Forelimb muscle (tissue), 1 donor: ENCODE data around the gene ZNF646. TPM values are rescaled to one million over a fixed set of nuclear protein-coding genes. Genes with fewer than 3 reads are reported as not detected.

ENCODE experiments used
- DNase-seq: peaks from one replicate; pipeline ENCODE4 v3.0.0-alpha.2; 2013; ENCODE audit warnings: low read depth
- polyA plus RNA-seq: library from polyadenylated mRNA; unstranded; fragments of 120-200 nt; gene quantifications from one replicate; pipeline ENCODE4 v1.2.1, GENCODE V29; 2013; ENCODE audit not compliant: insufficient read length

The ZNF646 gene
- polyA plus RNA-seq, 1 donor, result 10.0 TPM

DNA sequence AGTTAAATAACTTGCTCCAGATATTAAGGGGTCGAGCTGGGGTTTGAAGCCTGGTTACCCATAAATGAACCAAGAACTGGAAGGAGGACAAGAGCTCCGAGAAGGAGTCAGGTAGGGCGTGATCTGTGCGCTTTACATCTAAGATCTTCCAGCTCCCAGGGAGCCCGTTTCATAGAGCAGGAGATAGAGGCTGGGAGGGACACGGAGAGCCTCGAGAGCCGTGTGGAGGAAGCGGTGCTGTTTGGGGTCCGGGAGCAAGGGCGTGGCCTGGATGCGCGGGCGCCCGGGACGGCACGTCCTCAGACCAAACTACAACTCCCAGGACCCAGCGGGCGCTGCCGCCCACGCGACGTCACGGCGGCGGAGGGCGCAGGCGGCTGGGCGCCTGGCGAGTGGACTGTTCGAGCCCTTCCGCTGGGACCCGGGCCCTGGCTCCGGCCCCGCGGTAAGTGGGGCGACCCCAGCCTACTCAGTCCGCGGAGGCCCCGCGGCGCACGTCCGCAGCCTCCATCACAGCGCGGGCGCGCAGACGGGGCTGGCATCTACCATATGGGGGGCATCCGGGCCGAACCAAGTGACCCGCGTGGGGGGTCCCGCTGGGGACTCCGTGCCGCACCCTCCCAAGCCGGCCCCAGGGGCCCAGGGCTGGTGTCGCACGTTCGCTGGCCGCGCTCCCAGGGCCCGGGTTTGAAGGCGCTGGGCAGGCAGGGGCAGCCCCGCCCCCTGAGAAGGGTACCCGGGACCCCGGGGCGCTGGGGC lies 34.0 kb downstream of the ZNF646 start, which contains the start of gene BCKDK:
Gene BCKDK, plus strand, starts transcription at position 352 of the 759 bp plus-strand sequence. CDS start 838 bp downstream, outside the sequence.
- DNase-seq, result no peak

DNA sequence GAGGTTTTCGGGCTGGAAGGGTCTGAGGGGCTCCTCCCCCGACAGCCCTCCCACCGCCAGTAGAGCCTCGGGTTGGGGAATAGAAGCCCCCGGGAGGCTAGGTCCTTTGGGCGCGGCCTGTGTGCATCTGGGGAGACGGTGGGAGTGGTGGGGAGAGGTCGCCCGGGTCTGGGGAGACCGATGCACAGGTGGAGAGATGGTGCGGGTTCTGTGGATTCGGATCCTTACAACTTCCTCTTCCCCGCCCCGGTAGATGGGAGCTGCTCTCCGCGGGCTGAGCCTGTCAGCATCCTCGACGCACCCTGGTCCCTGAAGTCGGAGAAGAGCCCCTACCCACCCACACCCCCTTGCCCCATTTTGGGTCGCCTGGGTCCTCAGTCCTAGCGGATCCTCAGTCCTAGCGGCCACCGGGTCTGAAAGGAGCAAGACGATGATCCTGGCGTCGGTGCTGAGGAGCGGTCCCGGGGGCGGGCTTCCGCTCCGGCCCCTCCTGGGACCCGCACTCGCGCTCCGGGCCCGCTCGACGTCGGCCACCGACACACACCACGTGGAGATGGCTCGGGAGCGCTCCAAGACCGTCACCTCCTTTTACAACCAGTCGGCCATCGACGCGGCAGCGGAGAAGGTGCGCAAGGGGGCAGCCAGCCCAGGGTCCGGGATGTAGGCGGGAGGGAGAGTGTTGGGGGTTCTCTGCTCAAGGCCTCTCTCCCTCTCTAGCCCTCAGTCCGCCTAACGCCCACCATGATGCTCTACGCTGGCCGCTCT lies 34.8 kb downstream of the ZNF646 start:
- no peak for DNase-seq

DNA sequence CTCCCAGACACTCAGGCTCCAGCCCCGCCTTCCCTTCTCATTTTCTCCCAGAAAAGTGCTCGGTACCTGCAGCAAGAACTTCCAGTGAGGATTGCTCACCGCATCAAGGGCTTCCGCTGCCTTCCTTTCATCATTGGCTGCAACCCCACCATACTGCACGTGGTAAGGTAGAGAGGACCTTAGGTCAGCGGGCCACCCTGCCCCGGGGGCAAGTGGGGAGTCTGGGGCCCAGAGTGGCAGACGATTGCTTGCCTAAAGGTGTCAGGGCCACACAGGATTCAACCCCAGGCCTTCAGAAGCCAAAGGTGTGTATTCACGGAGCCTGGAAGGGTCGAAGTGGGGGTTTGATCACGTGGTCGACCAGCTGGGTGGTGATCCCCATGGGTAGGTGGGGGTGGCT lies 35.4 kb downstream of the ZNF646 start:
- DNase-seq, result no peak

- no peak for DNase-seq
Measured at GRCh38 chr16:31110106-31111034, 36.1 kb downstream of the ZNF646 start.

DNA sequence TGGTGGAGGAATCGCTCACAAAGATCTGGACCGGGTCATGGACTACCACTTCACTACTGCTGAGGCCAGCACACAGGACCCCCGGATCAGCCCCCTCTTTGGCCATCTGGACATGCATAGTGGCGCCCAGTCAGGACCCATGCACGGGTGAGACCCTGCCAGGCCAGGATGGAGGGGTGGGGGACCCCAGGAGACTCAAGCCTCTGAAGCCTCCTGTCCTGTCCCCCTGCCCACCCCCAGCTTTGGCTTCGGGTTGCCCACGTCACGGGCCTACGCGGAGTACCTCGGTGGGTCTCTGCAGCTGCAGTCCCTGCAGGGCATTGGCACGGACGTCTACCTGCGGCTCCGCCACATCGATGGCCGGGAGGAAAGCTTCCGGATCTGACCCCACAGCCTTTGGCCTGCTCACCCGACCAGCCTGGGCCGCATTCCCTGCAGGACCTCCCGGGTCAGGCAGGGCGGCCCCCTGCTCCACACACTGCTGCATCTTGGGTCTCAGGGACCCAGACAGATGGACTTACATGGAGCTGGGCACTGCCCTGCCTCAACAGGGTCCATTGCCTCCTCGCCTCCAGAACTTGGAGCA lies 37.8 kb downstream of the ZNF646 start:
- DNase-seq, result no peak

DNA sequence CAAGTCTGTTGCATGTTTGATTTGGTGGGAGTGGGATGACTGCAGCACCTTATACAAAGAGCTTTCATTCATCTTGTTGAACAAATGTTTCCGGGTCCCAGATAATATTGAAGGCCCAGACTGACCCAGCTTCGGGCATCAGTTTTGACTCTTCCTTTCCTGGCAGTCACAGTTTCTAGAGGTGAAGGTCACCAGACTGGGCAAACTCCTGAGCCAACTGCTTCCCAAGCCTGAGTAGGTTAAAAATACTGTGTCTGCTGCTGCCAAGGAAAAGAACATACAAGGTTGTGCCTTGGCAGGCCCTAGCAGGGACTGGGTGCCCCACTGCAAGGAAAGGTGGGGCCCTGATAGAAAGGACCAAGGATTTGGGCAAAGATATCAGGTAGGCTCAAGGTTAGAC lies 38.5 kb downstream of the ZNF646 start:
- no peak for DNase-seq

- DNase-seq, result no peak
Measured at GRCh38 chr16:31113121-31114120, 39.2 kb downstream of the ZNF646 start.

- no peak for DNase-seq
Measured at GRCh38 chr16:31114468-31114867, 40.2 kb downstream of the ZNF646 start.

- peak; percentile 90 for DNase-seq
Measured at GRCh38 chr16:31117384-31118222, 43.4 kb downstream of the ZNF646 start, which contains the start of gene KAT8. KAT8 (plus strand) TSS chr16:31117664; CDS start chr16:31117682, 18 bp downstream.

DNA sequence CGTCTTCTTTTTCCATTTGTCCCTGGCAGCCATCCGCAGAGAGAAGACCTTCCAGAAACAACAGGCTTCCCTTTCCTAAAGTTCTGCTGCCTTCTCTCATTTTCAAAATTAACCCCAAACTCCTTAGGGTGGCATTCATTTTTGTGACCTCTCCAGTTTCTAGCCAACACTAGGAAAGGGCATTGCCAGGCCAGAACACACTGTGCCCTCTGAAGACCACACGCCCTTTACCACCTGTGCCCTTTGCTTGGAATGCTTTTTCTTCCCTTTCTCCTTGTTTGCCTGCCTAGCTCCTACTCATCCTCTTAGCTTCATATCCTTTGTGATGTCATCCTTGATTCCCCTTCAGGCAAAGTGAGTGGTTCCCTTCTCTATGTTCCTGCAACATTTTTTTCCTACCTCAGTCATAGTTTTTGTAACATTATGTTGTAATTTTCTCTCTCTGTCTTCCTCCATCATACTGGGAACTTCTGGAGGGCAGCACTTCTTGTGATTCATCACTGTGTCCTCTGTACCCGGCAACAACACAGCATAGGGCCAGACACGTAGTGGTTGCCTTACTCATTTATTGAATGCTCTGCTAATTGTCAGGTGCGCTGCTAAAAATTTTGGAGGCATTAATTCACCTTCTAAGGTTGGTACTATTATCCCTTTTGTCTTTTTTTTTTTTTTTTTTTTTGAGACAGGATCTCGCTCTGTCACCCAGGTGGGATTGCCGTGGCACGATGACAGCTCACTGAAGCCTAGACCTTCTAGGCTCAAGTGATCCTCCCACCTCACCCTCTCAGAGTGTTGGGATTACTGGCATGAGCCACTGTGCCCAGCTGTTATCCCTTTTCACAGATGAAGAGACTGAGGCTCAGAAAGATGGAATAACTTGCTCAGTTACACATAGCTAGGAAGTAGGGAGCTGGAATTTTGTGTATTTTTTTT lies 44.3 kb downstream of the ZNF646 start:
- no peak for DNase-seq

DNA sequence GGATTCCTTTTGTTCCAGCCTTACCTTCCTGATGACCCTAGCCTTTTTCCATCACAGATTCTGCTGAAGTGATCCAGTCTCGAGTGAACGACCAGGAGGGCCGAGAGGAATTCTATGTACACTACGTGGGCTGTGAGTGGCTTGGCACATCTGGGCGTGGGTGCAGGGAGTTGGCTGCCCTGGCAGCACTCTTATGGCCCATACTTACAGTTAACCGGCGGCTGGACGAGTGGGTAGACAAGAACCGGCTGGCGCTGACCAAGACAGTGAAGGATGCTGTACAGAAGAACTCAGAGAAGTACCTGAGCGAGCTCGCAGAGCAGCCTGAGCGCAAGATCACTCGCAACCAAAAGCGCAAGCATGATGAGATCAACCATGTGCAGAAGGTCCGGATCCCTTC lies 45.9 kb downstream of the ZNF646 start:
- no peak for DNase-seq

DNA sequence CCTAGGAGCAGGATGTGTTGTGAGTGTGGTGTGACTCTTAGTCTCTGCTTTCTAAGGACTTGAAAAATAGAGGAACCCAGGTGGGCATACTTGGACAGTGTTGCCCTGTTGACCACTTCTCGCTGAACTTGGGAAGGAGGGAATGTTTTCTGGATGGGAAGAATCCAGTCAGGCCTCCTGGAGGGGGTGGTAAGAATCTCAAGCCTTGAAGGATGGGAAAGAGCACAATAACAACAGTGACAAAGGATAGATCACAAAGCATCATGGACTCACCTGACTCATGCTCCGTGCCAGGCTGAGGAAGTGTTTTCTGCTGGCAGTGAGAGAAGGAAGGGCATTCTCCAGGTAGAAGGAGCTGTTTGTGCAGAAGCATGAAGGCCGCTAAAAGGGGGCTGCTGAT lies 51.6 kb downstream of the ZNF646 start:
- no peak for DNase-seq

- no peak for DNase-seq
Measured at GRCh38 chr16:31127182-31127581, 53.0 kb downstream of the ZNF646 start.

- no peak for DNase-seq
Measured at GRCh38 chr16:31128711-31129567, 54.7 kb downstream of the ZNF646 start.

DNA sequence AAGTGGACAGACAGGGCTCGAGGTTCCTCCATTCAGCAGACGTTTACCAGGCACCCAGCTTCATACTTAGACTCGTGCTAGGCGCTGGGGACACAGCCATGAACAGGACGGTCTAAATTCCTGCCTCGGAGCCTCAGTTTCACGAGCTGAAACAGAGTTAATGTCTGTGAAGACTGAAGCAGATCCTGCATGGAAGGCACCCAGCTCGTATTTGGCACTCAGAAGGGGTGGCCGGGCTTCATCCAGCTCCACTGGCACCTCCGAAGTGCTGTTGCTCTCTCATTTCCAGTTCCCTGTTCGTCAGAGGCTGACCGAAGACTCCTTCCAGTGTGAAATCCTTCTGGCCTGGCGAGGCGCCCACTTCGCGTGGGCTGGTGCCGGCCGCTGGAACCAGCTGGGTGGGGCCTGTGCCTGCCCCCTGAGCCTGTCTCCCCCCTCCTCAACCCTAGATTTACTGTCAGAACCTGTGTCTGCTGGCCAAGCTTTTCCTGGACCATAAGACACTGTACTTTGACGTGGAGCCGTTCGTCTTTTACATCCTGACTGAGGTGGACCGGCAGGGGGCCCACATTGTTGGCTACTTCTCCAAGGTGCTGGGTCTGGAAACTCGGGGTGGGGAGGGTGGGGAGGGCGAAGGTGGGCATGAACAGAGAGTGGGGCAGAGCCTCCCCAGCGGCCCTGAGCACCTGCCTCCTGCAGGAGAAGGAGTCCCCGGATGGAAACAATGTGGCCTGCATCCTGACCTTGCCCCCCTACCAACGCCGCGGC lies 55.5 kb downstream of the ZNF646 start:
- no peak for DNase-seq

DNA sequence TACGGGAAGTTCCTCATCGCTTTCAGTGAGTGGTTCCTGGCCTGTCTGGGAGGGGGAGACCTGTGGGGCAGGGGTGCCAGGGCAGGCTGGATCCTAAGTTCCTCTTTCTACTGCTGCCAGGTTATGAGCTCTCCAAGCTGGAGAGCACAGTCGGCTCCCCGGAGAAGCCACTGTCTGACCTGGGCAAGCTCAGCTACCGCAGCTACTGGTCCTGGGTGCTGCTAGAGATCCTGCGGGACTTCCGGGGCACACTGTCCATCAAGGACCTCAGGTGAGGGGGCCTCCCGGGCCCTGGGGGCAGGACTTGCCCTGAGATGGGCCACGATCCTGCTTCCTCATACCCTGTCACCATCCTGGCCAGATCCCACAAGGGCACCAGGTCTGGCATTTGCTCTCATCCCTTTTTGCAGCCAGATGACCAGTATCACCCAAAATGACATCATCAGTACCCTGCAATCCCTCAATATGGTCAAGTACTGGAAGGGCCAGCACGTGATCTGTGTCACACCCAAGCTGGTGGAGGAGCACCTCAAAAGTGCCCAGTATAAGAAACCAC lies 56.2 kb downstream of the ZNF646 start:
- no peak for DNase-seq
